ENCODE measurements around the gene EID2.

- TF ChIP-seq CTCF (IDR thresholded peaks at IDR 0.05; ENCODE audit: low read depth, low read length, poor library complexity, severe bottlenecking) (no peak), EZH2phosphoT487 (IDR thresholded peaks at IDR 0.05; ENCODE audit: borderline replicate concordance, low read length) (no peak)
Observed at GRCh38 chr19:39582442-39582841, 42.5 kb upstream of the EID2 start.
